Kidney epithelial cell (primary cell): ENCODE measurements around the gene TMC6. TPM values are rescaled to one million over a fixed set of nuclear protein-coding genes. Genes with fewer than 3 reads are reported as not detected.
A peak's percentile ranks its signal among the peaks of the same experiment; 100 is the strongest.
"Not testable (repeated sequence)": the region's sequence is repeated elsewhere in the genome, so short reads cannot be mapped to it uniquely, and the experiment has no call there.

Experiments used
- DNase-seq: peaks from one replicate; pipeline ENCODE4 v3.0.0-alpha.2; 2010; ENCODE audit warnings: low read depth
- H3K27me3 ChIP-seq: 2 replicates; pipeline ENCODE4 v1.6.0; 2011; ENCODE audit warnings: low read length; ENCODE audit not compliant: control insufficient read depth, insufficient read depth
- H3K36me3 ChIP-seq: 2 replicates; pipeline ENCODE4 v1.5.1; 2011; ENCODE audit warnings: low read length; ENCODE audit not compliant: control insufficient read depth, insufficient read depth
- H3K4me3 ChIP-seq: 2 replicates; pipeline ENCODE4 v1.5.1; 2011; ENCODE audit warnings: low read depth, mild to moderate bottlenecking, control low read depth, low read length
- CTCF ChIP-seq: IDR thresholded peaks from 2 replicates; pipeline ENCODE4 v1.5.1; 2011; ENCODE audit warnings: mild to moderate bottlenecking, moderate library complexity, low read length, control low read depth, inconsistent platforms; ENCODE audit not compliant: insufficient read depth, poor library complexity, severe bottlenecking
- total RNA-seq: library from RNA; depleted of rRNA; stranded (reverse); fragments of >200 nt; gene quantifications from 2 replicates; pipeline ENCODE4 v1.2.3, GENCODE V29; 2015

Gene TMC6
- total RNA-seq, 1 donor from 2014 or later: 88.7 TPM

DNA sequence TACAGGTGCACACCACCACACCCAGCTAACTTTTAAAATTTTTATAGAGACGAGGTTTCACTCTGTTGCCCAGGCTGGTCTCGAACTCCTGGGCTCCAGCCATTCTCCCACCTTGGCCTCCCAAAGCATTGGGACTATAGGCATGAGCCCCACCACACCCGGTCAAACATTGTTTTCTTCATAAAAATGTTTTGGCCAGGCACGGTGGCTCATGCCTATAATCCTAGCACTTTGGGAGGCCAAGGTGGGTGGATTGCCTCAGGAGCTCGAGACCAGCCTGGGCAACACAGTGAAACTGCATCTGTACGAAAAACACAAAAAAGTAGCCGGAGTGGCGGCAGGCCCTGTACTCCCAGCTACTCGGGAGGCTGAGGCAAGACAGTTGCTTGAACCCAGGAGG is 12.1 kb downstream of the TMC6 start:
- Histone ChIP-seq H3K36me3 (no peaks in the 10 kb centered on the region), H3K27me3 (no peaks in the 10 kb centered on the region), H3K4me3 (no peak overlapping the region)
- DNase-seq: no peak
- TF ChIP-seq CTCF: no peak

- not testable (repeated sequence) for DNase-seq, H3K36me3 ChIP-seq, H3K4me3 ChIP-seq, H3K27me3 ChIP-seq
Measured at GRCh38 chr17:78115803-78116202, 12.8 kb downstream of the TMC6 start.

DNA sequence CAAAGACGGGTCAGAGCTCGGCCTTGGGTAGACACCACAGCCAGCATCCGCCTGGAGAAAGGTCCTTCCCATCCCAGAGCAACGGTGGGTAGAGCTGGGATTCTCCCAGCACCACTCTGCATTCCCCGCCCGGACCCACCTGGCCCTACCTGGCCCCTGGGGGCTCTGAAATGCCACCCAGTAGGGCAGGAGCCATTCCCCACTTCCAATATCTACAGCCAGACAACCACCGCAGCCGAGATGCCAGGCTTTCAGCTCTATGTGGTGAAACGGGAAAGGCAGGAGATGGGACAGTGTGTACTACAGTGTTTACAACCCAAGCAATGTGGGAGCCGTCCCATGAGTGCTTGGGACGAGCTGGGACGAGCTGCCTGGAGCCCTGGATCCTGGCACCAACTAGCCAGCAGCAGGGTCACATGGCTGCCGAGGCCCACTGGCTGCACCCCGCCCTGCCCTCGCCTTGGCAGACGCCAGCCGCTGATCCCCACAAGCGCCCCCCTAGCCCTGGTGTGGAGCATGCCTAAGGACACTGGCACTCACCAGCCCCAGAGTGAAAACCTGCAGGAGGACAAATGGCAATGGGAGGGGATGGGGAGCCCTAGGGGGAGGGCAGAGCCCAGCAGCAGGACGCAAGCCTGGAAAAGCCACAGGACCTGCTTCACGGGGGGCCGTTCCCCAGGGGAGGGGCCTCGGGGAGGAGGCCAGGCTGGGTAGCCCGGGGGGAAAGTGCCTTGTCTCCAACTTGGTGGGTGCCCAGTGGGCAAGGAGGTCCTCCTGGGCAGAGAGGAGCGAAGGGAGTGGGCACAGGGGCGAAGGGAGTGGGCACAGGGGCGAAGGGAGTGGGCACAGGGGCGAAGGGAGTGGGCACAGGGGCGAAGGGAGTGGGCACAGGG is 13.5 kb downstream of the TMC6 start:
- TF ChIP-seq CTCF: no peak
- H3K36me3 ChIP-seq: no peaks in the 10 kb centered on the region
- H3K27me3 ChIP-seq: no peaks in the 10 kb centered on the region
- DNase-seq: no peak
- no peak overlapping the region for H3K4me3 ChIP-seq

- TF ChIP-seq CTCF: no peak
- no peaks in the 10 kb centered on the region for H3K36me3 ChIP-seq
- no peak for DNase-seq
- H3K4me3 ChIP-seq: no peak overlapping the region
- H3K27me3 ChIP-seq: no peaks in the 10 kb centered on the region
Measured at GRCh38 chr17:78113804-78114785, 14.5 kb downstream of the TMC6 start.

DNA sequence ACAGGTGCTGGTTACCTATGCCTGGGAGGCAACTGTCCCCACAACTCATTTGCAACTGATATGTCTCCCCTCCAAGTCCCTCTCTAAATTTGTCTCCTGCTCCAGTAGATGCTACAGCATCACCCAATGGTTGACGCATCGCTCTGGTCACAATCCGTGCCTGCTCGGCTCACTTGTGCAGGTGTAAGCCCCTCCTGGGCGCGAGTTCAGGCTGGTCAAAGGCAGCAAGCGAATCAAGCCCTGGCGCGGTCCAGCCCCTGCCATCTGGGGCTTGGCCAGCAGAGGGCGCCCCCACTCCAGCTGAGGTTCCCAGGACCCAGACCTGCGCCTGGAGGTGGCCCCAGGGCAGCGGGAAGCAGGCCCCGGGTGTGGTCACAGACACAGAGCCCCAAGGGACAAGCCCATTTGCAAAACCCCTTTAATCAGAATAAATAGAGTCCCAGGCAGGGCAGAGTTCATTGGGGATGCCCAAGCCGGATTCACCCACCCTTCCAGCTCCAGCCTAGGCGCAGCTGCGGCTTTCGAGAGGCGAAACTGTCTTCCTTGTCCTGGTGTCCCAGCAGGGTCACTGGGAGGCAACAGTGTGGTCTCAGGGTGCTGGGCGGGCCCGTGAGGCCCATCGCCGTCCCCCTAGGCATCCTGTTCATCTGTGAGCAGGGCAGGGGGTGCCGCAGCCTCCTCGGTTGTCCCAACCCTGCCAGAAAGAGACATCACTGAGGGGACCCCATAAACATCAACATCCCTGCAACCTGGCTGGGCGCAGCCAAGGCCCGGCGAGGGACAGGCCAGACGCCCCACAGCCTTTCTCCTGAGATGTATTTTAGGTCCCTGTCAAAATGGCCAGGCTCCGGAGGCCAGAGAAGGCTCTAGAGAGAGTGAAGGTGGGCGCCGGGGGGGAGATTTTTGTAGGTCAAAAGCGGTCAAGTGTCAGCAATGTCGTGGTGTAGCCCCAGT is 15.8 kb downstream of the TMC6 start:
- DNase-seq: no peak
- peak; percentile 98 for TF ChIP-seq CTCF
- no peak overlapping the region for H3K4me3 ChIP-seq
- no peaks in the 10 kb centered on the region for H3K27me3 ChIP-seq
- H3K36me3 ChIP-seq: no peaks in the 10 kb centered on the region
